Measurements from ENCODE around the gene OR9A4. TPM values are rescaled to one million over a fixed set of nuclear protein-coding genes. Genes with fewer than 3 reads are reported as not detected.

OR9A4 gene
- total RNA-seq, 1 donor, result not detected

GRCh38 chr7:141906285-141906684 lies 9.9 kb upstream of the OR9A4 start:
- H2AFZ ChIP-seq (ENCODE audit: low read length), result no peak overlapping the region
- no peak overlapping the region for H3K4me2 ChIP-seq (ENCODE audit: insufficient read depth, low read length)
- H3K4me1 ChIP-seq (ENCODE audit: insufficient read depth, low read length), result no peaks in the 10 kb centered on the region
- no peak for TF ChIP-seq CTCF (IDR thresholded peaks at IDR 0.05; ENCODE audit: extremely low read depth, low read depth, low read length)
- H3K27me3 ChIP-seq (ENCODE audit: insufficient read depth, low read length), result no peaks in the 10 kb centered on the region
- no peaks in the 10 kb centered on the region for H4K20me1 ChIP-seq (ENCODE audit: insufficient read depth, low read length)
- DNase-seq (ENCODE audit: insufficient read length, low spot score, missing footprints), result no peak
- H3K36me3 ChIP-seq (ENCODE audit: insufficient read depth, low read length), result no peaks in the 10 kb centered on the region
- no peak overlapping the region for H3K4me3 ChIP-seq (ENCODE audit: insufficient read depth, low read length)
- no peaks in the 10 kb centered on the region for H3K9me3 ChIP-seq (ENCODE audit: low read depth, low read length)
- no peak overlapping the region for H3K27ac ChIP-seq (ENCODE audit: low read depth, low read length)
- no peaks in the 10 kb centered on the region for H3K79me2 ChIP-seq (ENCODE audit: insufficient read depth, low read length)

GRCh38 chr7:141911391-141911790 lies 4.8 kb upstream of the OR9A4 start:
- Histone ChIP-seq H3K9me3 (ENCODE audit: low read depth, low read length) (no peaks in the 10 kb centered on the region), H3K4me3 (ENCODE audit: insufficient read depth, low read length) (no peak overlapping the region), H3K4me1 (ENCODE audit: insufficient read depth, low read length) (no peaks in the 10 kb centered on the region), H3K27me3 (ENCODE audit: insufficient read depth, low read length) (no peaks in the 10 kb centered on the region), H3K36me3 (ENCODE audit: insufficient read depth, low read length) (no peaks in the 10 kb centered on the region), H4K20me1 (ENCODE audit: insufficient read depth, low read length) (no peaks in the 10 kb centered on the region), H3K79me2 (ENCODE audit: insufficient read depth, low read length) (no peaks in the 10 kb centered on the region), H2AFZ (ENCODE audit: low read length) (no peak overlapping the region), H3K4me2 (ENCODE audit: insufficient read depth, low read length) (no peak overlapping the region), H3K27ac (ENCODE audit: low read depth, low read length) (no peak overlapping the region)
- no peak for DNase-seq (ENCODE audit: insufficient read length, low spot score, missing footprints)
- no peak for TF ChIP-seq CTCF (IDR thresholded peaks at IDR 0.05; ENCODE audit: extremely low read depth, low read depth, low read length)

GRCh38 chr7:141915565-141915964 lies 634 bp upstream of the OR9A4 start:
- Histone ChIP-seq H4K20me1 (ENCODE audit: insufficient read depth, low read length) (no peaks in the 10 kb centered on the region), H3K79me2 (ENCODE audit: insufficient read depth, low read length) (no peaks in the 10 kb centered on the region), H3K36me3 (ENCODE audit: insufficient read depth, low read length) (no peaks in the 10 kb centered on the region), H3K27ac (ENCODE audit: low read depth, low read length) (no peak overlapping the region), H3K4me3 (ENCODE audit: insufficient read depth, low read length) (no peak overlapping the region), H3K4me2 (ENCODE audit: insufficient read depth, low read length) (no peak overlapping the region), H3K4me1 (ENCODE audit: insufficient read depth, low read length) (no peaks in the 10 kb centered on the region), H3K9me3 (ENCODE audit: low read depth, low read length) (no peaks in the 10 kb centered on the region), H3K27me3 (ENCODE audit: insufficient read depth, low read length) (no peaks in the 10 kb centered on the region), H2AFZ (ENCODE audit: low read length) (no peak overlapping the region)
- TF ChIP-seq CTCF (IDR thresholded peaks at IDR 0.05; ENCODE audit: extremely low read depth, low read depth, low read length), result no peak
- no peak for DNase-seq (ENCODE audit: insufficient read length, low spot score, missing footprints)

- H3K27ac ChIP-seq (ENCODE audit: low read depth, low read length), result no peak overlapping the region
- no peak overlapping the region for H2AFZ ChIP-seq (ENCODE audit: low read length)
- no peaks in the 10 kb centered on the region for H3K4me1 ChIP-seq (ENCODE audit: insufficient read depth, low read length)
- H4K20me1 ChIP-seq (ENCODE audit: insufficient read depth, low read length), result no peaks in the 10 kb centered on the region
- no peaks in the 10 kb centered on the region for H3K79me2 ChIP-seq (ENCODE audit: insufficient read depth, low read length)
- no peak overlapping the region for H3K4me2 ChIP-seq (ENCODE audit: insufficient read depth, low read length)
- no peaks in the 10 kb centered on the region for H3K36me3 ChIP-seq (ENCODE audit: insufficient read depth, low read length)
- H3K27me3 ChIP-seq (ENCODE audit: insufficient read depth, low read length), result no peaks in the 10 kb centered on the region
- H3K9me3 ChIP-seq (ENCODE audit: low read depth, low read length), result no peaks in the 10 kb centered on the region
- no peak for DNase-seq (ENCODE audit: insufficient read length, low spot score, missing footprints)
- no peak overlapping the region for H3K4me3 ChIP-seq (ENCODE audit: insufficient read depth, low read length)
- TF ChIP-seq CTCF (IDR thresholded peaks at IDR 0.05; ENCODE audit: extremely low read depth, low read depth, low read length), result no peak
Observed at GRCh38 chr7:141920281-141920680, 4.1 kb downstream of the OR9A4 start.
